Upper lobe of left lung (tissue), 4 donors: ENCODE data around the gene CCDC81.

Source experiments
- EP300 ChIP-seq, 4 donors: sonication (generic); formaldehyde crosslinking; IDR thresholded peaks; one replicate each; pipeline ENCODE4 v1.5.1; 2017; ENCODE audit warnings: antibody characterized with exemption in 4 of 4, control low read depth in 2 of 4
- TF ChIP-seq, protein P1 (sequence below), 6 experiments: fragments of 450-650 bp in 4 of 6; fragments of 200-600 bp in 2 of 6; sonication (generic) in 2 of 6; IDR thresholded peaks; one replicate each; pipeline ENCODE4 v1.5.1; 2016 to 2019; ENCODE audit warnings: antibody characterized with exemption in 6 of 6

GRCh38 chr11:86337227-86337626, 37.5 kb upstream of the CCDC81 start:
- TF ChIP-seq EP300 (IDR thresholded peaks at IDR 0.05), result no peak
- TF ChIP-seq, protein P1, sequence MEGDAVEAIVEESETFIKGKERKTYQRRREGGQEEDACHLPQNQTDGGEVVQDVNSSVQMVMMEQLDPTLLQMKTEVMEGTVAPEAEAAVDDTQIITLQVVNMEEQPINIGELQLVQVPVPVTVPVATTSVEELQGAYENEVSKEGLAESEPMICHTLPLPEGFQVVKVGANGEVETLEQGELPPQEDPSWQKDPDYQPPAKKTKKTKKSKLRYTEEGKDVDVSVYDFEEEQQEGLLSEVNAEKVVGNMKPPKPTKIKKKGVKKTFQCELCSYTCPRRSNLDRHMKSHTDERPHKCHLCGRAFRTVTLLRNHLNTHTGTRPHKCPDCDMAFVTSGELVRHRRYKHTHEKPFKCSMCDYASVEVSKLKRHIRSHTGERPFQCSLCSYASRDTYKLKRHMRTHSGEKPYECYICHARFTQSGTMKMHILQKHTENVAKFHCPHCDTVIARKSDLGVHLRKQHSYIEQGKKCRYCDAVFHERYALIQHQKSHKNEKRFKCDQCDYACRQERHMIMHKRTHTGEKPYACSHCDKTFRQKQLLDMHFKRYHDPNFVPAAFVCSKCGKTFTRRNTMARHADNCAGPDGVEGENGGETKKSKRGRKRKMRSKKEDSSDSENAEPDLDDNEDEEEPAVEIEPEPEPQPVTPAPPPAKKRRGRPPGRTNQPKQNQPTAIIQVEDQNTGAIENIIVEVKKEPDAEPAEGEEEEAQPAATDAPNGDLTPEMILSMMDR (IDR thresholded peaks at IDR 0.05), result no peak
